Gastroesophageal sphincter (tissue), 3 donors: Measurements from ENCODE around the gene GGCX.

Experiments used
- POLR2A ChIP-seq, 2 donors: fragments of 450-650 bp; IDR thresholded peaks; one replicate each; pipeline ENCODE4 v1.6.1; 2017; ENCODE audit warnings: antibody characterized with exemption in 2 of 2, mild to moderate bottlenecking in 2 of 2, moderate library complexity in 1 of 2
- POLR2AphosphoS5 ChIP-seq: sonication (generic); formaldehyde crosslinking; IDR thresholded peaks from one replicate; pipeline ENCODE4 v1.6.1; 2017; ENCODE audit warnings: antibody characterized with exemption
- TF ChIP-seq, protein P1 (sequence below), 4 experiments: fragments of 200-600 bp in 2 of 4; fragments of 450-650 bp in 2 of 4; sonication (generic) in 1 of 4; IDR thresholded peaks; one replicate each; pipeline ENCODE4 v1.5.1; 2017 to 2019; ENCODE audit warnings: antibody characterized with exemption in 4 of 4, mild to moderate bottlenecking in 2 of 4, moderate library complexity in 2 of 4

DNA sequence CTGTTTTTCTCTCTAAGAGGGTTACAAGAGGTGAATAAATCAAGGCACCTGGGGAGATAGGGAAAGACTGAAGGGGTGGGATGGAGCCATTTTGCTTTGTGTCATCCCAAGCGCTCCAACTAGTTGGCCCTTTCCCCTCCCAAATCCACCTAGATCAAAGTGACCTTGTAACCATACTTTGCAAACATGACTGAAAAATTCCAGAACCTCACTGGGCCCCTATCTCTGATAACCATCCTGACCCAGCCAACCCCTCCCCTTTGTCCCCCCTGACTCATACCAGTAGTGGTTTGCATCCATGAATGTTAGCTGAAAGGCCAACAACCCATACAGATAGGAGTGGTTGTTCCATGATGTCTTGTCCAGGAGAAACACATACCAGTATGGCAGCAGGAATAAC is 3.1 kb downstream of the GGCX start:
- TF ChIP-seq, protein P1, sequence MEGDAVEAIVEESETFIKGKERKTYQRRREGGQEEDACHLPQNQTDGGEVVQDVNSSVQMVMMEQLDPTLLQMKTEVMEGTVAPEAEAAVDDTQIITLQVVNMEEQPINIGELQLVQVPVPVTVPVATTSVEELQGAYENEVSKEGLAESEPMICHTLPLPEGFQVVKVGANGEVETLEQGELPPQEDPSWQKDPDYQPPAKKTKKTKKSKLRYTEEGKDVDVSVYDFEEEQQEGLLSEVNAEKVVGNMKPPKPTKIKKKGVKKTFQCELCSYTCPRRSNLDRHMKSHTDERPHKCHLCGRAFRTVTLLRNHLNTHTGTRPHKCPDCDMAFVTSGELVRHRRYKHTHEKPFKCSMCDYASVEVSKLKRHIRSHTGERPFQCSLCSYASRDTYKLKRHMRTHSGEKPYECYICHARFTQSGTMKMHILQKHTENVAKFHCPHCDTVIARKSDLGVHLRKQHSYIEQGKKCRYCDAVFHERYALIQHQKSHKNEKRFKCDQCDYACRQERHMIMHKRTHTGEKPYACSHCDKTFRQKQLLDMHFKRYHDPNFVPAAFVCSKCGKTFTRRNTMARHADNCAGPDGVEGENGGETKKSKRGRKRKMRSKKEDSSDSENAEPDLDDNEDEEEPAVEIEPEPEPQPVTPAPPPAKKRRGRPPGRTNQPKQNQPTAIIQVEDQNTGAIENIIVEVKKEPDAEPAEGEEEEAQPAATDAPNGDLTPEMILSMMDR (IDR thresholded peaks at IDR 0.05): no peak
- no peak for TF ChIP-seq POLR2AphosphoS5
- no peak for TF ChIP-seq POLR2A (IDR thresholded peaks at IDR 0.05)
